Tibial nerve (tissue), 3 donors: Measurements from ENCODE around the gene HMGCLL1.

Experiments
- POLR2A ChIP-seq, 2 donors: fragments of 450-650 bp; IDR thresholded peaks; one replicate each; pipeline ENCODE4 v1.6.1; 2017; ENCODE audit warnings: antibody characterized with exemption in 2 of 2, mild to moderate bottlenecking in 2 of 2, moderate library complexity in 2 of 2
- TF ChIP-seq, protein P1 (sequence below), 5 experiments: fragments of 200-600 bp in 3 of 5; fragments of 450-650 bp in 2 of 5; sonication (generic) in 3 of 5; IDR thresholded peaks; one replicate each; pipeline ENCODE4 v1.5.1; 2016 to 2019; ENCODE audit warnings: antibody characterized with exemption in 5 of 5, mild to moderate bottlenecking in 3 of 5, moderate library complexity in 2 of 5

DNA sequence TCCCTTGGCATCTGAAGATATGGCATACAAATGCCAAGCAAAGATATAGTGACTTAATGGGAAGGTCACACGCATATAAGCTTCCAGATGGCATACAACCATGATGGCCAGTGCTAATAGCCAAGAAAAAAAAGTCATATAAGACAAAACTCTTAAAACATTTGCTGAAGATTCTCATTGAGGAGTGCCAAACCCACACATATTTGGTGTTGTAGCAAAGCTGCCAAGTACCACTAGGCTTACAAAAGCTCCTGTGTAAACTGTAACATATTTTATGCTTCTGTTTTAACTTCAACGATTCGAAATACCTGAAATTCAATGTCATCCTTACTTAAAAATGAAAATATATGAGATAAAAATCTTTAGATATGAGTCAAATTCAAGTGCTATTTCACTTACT is 123.0 kb downstream of the HMGCLL1 start:
- no peak for TF ChIP-seq POLR2A (IDR thresholded peaks at IDR 0.05)
- TF ChIP-seq, protein P1, sequence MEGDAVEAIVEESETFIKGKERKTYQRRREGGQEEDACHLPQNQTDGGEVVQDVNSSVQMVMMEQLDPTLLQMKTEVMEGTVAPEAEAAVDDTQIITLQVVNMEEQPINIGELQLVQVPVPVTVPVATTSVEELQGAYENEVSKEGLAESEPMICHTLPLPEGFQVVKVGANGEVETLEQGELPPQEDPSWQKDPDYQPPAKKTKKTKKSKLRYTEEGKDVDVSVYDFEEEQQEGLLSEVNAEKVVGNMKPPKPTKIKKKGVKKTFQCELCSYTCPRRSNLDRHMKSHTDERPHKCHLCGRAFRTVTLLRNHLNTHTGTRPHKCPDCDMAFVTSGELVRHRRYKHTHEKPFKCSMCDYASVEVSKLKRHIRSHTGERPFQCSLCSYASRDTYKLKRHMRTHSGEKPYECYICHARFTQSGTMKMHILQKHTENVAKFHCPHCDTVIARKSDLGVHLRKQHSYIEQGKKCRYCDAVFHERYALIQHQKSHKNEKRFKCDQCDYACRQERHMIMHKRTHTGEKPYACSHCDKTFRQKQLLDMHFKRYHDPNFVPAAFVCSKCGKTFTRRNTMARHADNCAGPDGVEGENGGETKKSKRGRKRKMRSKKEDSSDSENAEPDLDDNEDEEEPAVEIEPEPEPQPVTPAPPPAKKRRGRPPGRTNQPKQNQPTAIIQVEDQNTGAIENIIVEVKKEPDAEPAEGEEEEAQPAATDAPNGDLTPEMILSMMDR (IDR thresholded peaks at IDR 0.05): no peak
